GM06990 (cell line): ENCODE results near the gene PPP1R15B.

ENCODE experiments used
- DNase-seq: peaks from one replicate; pipeline ENCODE4 v3.0.0-alpha.2; 2011; ENCODE audit not compliant: insufficient read length; ENCODE audit errors: extremely low read depth
- H3K27me3 ChIP-seq: replicated peaks from 2 replicates; pipeline ENCODE4 v1.6.0; 2011; ENCODE audit warnings: low read length; ENCODE audit not compliant: control insufficient read depth, insufficient read depth
- H3K36me3 ChIP-seq: 2 replicates; pipeline ENCODE4 v1.5.1; 2011; ENCODE audit warnings: low read length; ENCODE audit not compliant: control insufficient read depth, insufficient read depth
- H3K4me3 ChIP-seq: replicated peaks from 2 replicates; pipeline ENCODE4 v1.5.1; 2011; ENCODE audit warnings: low read depth, mild to moderate bottlenecking, control low read depth, low read length
- TF ChIP-seq, protein P1 (sequence below): IDR thresholded peaks from 2 replicates; pipeline ENCODE4 v1.5.1; 2011; ENCODE audit warnings: low read length, control low read depth, mild to moderate bottlenecking, inconsistent platforms; ENCODE audit not compliant: insufficient read depth, poor library complexity, severe bottlenecking

The PPP1R15B gene

DNA sequence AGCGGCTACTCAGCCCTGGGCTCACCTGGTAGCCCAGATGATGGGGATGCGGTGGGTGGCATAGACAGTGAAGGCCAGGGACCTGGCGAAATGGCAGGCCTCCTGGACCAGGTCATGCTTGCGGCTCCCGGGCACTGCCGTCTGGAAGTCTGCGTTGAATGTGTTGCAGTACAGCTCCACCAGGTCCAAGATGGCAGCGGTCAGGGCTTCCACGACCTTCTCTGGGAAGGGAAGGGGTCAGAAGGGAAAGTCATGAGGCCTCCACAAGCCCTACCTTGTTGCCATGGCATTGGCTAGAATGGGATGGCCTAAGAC is 44.2 kb upstream of the PPP1R15B start:
- H3K4me3 ChIP-seq = no peak overlapping the region
- H3K27me3 ChIP-seq = no peaks in the 10 kb centered on the region
- TF ChIP-seq, protein P1, sequence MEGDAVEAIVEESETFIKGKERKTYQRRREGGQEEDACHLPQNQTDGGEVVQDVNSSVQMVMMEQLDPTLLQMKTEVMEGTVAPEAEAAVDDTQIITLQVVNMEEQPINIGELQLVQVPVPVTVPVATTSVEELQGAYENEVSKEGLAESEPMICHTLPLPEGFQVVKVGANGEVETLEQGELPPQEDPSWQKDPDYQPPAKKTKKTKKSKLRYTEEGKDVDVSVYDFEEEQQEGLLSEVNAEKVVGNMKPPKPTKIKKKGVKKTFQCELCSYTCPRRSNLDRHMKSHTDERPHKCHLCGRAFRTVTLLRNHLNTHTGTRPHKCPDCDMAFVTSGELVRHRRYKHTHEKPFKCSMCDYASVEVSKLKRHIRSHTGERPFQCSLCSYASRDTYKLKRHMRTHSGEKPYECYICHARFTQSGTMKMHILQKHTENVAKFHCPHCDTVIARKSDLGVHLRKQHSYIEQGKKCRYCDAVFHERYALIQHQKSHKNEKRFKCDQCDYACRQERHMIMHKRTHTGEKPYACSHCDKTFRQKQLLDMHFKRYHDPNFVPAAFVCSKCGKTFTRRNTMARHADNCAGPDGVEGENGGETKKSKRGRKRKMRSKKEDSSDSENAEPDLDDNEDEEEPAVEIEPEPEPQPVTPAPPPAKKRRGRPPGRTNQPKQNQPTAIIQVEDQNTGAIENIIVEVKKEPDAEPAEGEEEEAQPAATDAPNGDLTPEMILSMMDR = no peak
- H3K36me3 ChIP-seq = peaks cover 5% of the 10 kb centered on the region
- no peak for DNase-seq

DNA sequence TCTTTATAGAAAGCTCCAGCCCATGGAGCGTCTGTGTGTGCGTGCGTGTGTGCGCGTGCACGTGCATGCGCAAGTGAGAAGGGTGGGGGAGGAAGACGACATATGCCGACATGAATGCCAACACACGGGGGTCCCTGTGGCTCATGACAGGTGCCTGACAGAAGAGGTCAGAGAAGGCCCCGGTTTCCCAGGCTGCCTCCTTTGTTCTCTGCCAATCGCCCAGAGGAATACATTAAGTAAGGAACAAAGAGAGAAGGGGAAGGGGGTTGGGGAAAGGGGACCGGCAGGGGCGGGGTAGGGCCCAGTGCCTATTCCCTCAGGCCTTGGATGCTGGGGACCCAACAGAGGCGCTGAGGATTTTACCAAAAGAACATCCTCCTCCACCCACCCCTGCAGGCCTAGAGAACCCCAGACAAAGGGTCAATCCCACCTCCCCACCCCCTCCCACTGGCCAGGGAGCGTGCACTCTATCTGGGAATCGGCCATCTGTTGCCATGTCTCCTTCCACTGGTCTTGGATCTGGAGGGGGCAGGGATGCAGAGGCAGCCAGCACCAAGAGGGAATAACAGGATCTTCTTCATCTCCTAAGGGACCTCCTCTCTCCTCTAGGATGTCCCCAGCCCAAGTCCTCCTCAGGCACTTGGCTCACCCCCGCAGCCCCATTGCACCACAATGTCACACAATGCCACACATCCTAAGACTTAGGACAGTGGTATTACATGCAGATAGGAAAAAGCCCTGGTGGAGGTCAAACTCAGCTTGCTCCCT is 43.6 kb upstream of the PPP1R15B start:
- DNase-seq = no peak
- TF ChIP-seq, protein P1 = no peak
- Histone ChIP-seq H3K4me3 (no peak overlapping the region), H3K36me3 (peaks cover 6% of the 10 kb centered on the region), H3K27me3 (no peaks in the 10 kb centered on the region)

DNA sequence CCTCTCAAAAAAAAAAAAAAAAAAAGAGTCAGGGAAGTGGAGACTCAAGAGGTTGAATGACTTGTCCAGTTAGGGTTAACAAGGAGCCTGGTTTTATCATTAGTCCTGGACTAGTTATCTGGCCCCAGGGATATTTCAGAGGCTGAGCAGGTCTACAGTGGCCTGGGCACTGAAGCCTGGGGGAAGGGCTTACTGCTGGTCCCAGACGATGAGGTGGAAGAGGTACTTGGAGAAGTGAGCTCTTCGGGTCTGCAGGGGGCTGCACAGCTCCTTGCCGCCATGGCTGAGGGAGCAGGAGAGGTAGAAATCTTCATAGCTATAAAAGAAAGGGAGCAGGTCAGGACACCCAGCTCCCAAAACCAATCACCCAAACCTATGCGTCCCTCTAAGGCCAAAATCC is 42.9 kb upstream of the PPP1R15B start:
- peaks cover 4% of the 10 kb centered on the region for H3K36me3 ChIP-seq
- DNase-seq = no peak
- TF ChIP-seq, protein P1 = no peak

DNA sequence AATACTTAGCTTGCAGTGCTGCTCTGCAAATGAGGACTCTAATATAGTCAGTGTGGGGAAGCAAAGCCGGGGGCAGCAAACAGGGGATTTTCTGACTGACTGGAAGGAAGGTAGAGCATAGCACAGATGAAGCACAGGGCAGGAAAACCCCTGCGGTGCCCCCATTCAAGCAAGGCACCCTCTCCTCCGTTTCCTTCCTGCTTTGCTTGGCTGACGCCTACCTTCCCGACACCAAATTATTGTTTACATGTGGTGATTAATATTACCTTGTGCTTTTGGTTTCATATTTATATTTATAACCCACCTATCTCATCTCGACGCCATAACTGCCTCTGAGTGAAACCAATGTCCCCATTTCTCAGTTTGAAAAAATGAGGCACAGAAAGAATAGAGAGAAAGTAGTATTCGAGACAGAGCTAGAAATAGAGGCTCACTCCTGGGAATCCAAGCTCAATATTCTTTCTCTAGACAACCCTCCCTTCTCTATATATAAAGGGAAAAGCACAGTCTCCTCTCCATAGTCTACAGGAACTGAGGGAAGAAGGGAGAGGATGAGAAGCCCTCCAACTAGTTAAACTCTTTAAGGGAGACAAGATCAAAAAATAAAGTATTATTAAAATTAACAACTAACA is 41.6 kb upstream of the PPP1R15B start:
- Histone ChIP-seq H3K4me3 (no peak overlapping the region), H3K36me3 (peaks cover 2% of the 10 kb centered on the region; the same call in 1 of the 2 replicates), H3K27me3 (no peaks in the 10 kb centered on the region)
- peak; percentile 69 for DNase-seq
- TF ChIP-seq, protein P1 = no peak

More for the DNA sequence above, 42.9 kb upstream of the PPP1R15B start:
- H3K27me3 ChIP-seq = no peaks in the 10 kb centered on the region
- H3K4me3 ChIP-seq = no peak overlapping the region

DNA sequence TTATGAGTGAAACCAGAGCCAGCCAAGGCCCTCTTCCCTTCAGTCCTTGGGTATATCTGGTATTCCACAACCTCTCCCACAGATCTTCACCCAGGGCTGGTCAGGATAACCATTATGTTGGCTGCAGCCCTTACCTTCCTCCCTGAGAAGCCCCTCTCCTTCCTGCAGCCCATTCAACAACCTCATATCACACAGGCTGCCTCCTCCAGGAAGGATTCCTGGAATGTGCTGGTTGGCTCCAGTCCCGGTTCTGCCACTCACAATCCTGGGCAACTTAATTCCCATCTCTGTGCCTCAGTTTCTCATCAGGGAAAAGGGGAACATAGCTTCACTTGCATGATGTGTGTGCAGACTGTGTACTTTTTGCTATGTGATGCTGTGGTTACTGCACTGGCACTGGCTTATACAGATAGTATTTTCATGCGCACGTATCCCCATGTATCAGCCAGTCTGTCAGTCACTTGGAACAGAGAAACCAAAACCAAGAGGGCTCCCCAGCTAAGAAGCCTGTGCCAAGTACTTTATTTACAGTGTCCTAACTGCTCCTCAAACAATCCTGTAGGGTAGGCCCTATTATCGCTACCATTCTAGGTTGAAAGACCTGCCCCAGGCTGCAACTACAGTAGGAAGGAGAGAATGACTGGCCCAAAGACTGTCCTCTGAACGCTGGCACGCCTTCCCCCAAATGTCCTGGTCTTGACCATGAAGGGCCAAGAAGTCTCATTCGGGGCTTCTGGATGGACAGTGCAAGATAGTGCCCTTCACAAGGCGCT is 39.9 kb upstream of the PPP1R15B start:
- Histone ChIP-seq H3K36me3 (peaks cover 4% of the 10 kb centered on the region; the same call in 1 of the 2 replicates), H3K27me3 (no peaks in the 10 kb centered on the region), H3K4me3 (no peak overlapping the region)
- TF ChIP-seq, protein P1 = no peak
- no peak for DNase-seq
